Activated CD4-positive, alpha-beta T cell treated with anti-CD3 and anti-CD28 coated beads, Interleukin-2, amount 50 U/mL, for 16 hours (primary cell): ENCODE results near the gene SPACDR.
"Not testable (repeated sequence)": the region's sequence is repeated elsewhere in the genome, so short reads cannot be mapped to it uniquely, and the experiment has no call there.

Source experiments
- DNase-seq: peaks from one replicate; pipeline ENCODE4 v3.0.0-alpha.2; 2020

The SPACDR gene

GRCh38 chr7:100464210-100464660 is at the start of gene SPACDR:
SPACDR (minus strand) TSS chr7:100464260; CDS start chr7:100464025, 235 bp downstream.
- no peak for DNase-seq

GRCh38 chr7:100513212-100513810 is 49.3 kb upstream of the SPACDR start:
- no peak for DNase-seq

GRCh38 chr7:100510437-100511239 is 46.6 kb upstream of the SPACDR start:
- no peak for DNase-seq

GRCh38 chr7:100509231-100509630 is 45.2 kb upstream of the SPACDR start:
- no peak for DNase-seq

- no peak for DNase-seq
Observed at GRCh38 chr7:100506356-100506923, 42.4 kb upstream of the SPACDR start.

GRCh38 chr7:100504887-100505611 is 41.0 kb upstream of the SPACDR start:
- no peak for DNase-seq

- DNase-seq: not testable (repeated sequence)
Observed at GRCh38 chr7:100504031-100504430, 40.0 kb upstream of the SPACDR start.

GRCh38 chr7:100500743-100501142 is 36.7 kb upstream of the SPACDR start:
- not testable (repeated sequence) for DNase-seq

GRCh38 chr7:100496509-100496908 is 32.4 kb upstream of the SPACDR start:
- no peak for DNase-seq

GRCh38 chr7:100493476-100494264 is 29.6 kb upstream of the SPACDR start:
- peak; percentile 42 for DNase-seq

- DNase-seq: no peak
Observed at GRCh38 chr7:100492738-100493475, 28.8 kb upstream of the SPACDR start.

- DNase-seq: no peak
Observed at GRCh38 chr7:100491192-100491578, 27.1 kb upstream of the SPACDR start.

- no peak for DNase-seq
Observed at GRCh38 chr7:100490483-100491191, 26.6 kb upstream of the SPACDR start.

- peak; percentile 57 for DNase-seq
Observed at GRCh38 chr7:100489824-100490223, 25.8 kb upstream of the SPACDR start.

GRCh38 chr7:100489121-100489520 is 25.1 kb upstream of the SPACDR start:
- no peak for DNase-seq

- no peak for DNase-seq
Observed at GRCh38 chr7:100488333-100489095, 24.5 kb upstream of the SPACDR start.

- DNase-seq: no peak
Observed at GRCh38 chr7:100486753-100487446, 22.8 kb upstream of the SPACDR start.

GRCh38 chr7:100486111-100486636 is 22.1 kb upstream of the SPACDR start:
- DNase-seq: no peak

- no peak for DNase-seq
Observed at GRCh38 chr7:100485471-100485876, 21.4 kb upstream of the SPACDR start.
